HG03432 (cell line): ENCODE data around the gene CHCHD6.
"Not testable (repeated sequence)": the region's sequence is repeated elsewhere in the genome, so short reads cannot be mapped to it uniquely, and the experiment has no call there.

Experiments
- ATAC-seq: cut with Tn5 transposase; IDR thresholded peaks from one replicate; pipeline ENCODE4 v1.9.1; 2021; ENCODE audit warnings: mild to moderate bottlenecking, moderate library complexity; ENCODE audit not compliant: unreplicated experiment

CHCHD6 gene

GRCh38 chr3:126763035-126763434 lies 59.0 kb downstream of the CHCHD6 start:
- ATAC-seq = no peak

- no peak for ATAC-seq
Measured at GRCh38 chr3:126765187-126766069, 61.4 kb downstream of the CHCHD6 start.

GRCh38 chr3:126766653-126767052 lies 62.6 kb downstream of the CHCHD6 start:
- ATAC-seq = no peak

GRCh38 chr3:126768903-126769302 lies 64.9 kb downstream of the CHCHD6 start:
- ATAC-seq = no peak

- no peak for ATAC-seq
Measured at GRCh38 chr3:126770096-126770495, 66.1 kb downstream of the CHCHD6 start.

GRCh38 chr3:126773167-126773566 lies 69.1 kb downstream of the CHCHD6 start:
- ATAC-seq = no peak

GRCh38 chr3:126773783-126774182 lies 69.7 kb downstream of the CHCHD6 start:
- no peak for ATAC-seq

- no peak for ATAC-seq
Measured at GRCh38 chr3:126777366-126777765, 73.3 kb downstream of the CHCHD6 start.

- ATAC-seq = no peak
Measured at GRCh38 chr3:126780666-126781065, 76.6 kb downstream of the CHCHD6 start.

GRCh38 chr3:126781406-126781805 lies 77.4 kb downstream of the CHCHD6 start:
- no peak for ATAC-seq

GRCh38 chr3:126781889-126782491 lies 78.0 kb downstream of the CHCHD6 start:
- ATAC-seq = no peak

- ATAC-seq = no peak
Measured at GRCh38 chr3:126782536-126782935, 78.5 kb downstream of the CHCHD6 start.

- ATAC-seq = no peak
Measured at GRCh38 chr3:126784254-126784653, 80.2 kb downstream of the CHCHD6 start.

GRCh38 chr3:126791320-126791719 lies 87.3 kb downstream of the CHCHD6 start:
- ATAC-seq = not testable (repeated sequence)

- ATAC-seq = no peak
Measured at GRCh38 chr3:126792998-126793397, 89.0 kb downstream of the CHCHD6 start.

GRCh38 chr3:126797563-126797962 lies 93.5 kb downstream of the CHCHD6 start:
- no peak for ATAC-seq

- ATAC-seq = no peak
Measured at GRCh38 chr3:126798521-126798920, 94.5 kb downstream of the CHCHD6 start.

GRCh38 chr3:126799099-126799498 lies 95.1 kb downstream of the CHCHD6 start:
- ATAC-seq = no peak

- ATAC-seq = not testable (repeated sequence)
Measured at GRCh38 chr3:126801312-126801711, 97.3 kb downstream of the CHCHD6 start.

- ATAC-seq = no peak
Measured at GRCh38 chr3:126807795-126808194, 103.8 kb downstream of the CHCHD6 start.

- ATAC-seq = no peak
Measured at GRCh38 chr3:126811530-126811929, 107.5 kb downstream of the CHCHD6 start.

GRCh38 chr3:126816298-126816697 lies 112.3 kb downstream of the CHCHD6 start:
- ATAC-seq = no peak
